DMS 273 treated with DMSO at 0.1 percent for 48 hours (cell line): ENCODE measurements around the gene SLC46A1.
"Not testable (repeated sequence)": the region's sequence is repeated elsewhere in the genome, so short reads cannot be mapped to it uniquely, and the experiment has no call there.

ENCODE experiments used
- DNase-seq: peaks from one replicate; lab custom pipeline; 2025; lab: John Stamatoyannopoulos, UW

SLC46A1 gene

GRCh38 chr17:28405632-28406472 is at the start of gene SLC46A1:
SLC46A1 (minus strand) TSS chr17:28406212; CDS start chr17:28406114, 98 bp downstream.
- peak; percentile 41 for DNase-seq

DNA sequence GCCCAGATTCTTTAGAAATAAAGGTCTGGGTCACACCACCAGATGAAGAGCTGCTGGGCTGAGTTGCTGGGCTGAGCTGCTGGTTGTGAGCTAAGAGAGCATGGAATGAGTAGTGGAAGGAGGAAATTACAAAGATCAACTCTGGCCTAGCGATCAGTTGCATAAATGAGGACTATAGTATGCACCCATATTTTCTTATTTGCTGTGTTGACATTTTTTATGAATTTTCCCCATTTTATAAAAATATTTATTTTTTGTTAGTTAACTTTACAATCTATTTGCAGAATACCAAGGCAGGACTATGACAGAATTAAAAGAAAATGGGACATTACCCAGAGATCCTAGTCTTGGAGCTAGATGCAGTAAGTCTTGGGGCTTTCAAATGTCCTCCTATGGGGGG is 43.8 kb upstream of the SLC46A1 start:
- no peak for DNase-seq

- DNase-seq: no peak
Observed at GRCh38 chr17:28447396-28447760, 41.4 kb upstream of the SLC46A1 start.

DNA sequence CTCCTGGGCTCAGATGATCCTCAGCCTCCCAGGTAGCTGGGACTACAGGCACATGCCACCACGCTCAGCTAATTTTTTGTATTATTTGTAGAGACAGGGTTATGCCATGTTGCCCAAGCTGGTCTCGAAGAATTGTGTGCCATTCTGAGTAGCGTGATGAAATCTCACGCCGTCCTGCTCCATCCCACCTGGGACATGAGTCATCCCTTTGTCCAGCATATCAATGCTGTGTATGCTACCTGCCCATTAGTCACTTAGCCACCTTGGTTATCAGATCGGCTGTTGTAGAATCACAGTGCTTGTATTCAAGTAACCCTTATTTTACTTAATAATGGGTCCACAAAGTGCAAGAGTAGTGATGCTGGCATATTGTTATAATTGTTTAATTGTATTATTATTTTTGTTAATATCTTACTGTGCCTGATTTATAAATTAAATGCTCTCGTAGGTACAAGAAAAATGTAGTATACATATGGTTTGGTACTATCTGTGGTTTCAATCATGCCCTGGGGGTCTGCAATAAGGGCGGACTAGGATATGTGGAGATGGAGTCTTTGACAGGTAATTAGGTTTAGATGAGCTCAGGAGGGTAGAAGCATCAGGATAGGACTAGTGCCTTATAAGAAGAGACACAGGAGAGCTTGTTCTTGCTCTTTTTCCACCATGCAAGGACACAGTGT is 40.8 kb upstream of the SLC46A1 start:
- no peak for DNase-seq

DNA sequence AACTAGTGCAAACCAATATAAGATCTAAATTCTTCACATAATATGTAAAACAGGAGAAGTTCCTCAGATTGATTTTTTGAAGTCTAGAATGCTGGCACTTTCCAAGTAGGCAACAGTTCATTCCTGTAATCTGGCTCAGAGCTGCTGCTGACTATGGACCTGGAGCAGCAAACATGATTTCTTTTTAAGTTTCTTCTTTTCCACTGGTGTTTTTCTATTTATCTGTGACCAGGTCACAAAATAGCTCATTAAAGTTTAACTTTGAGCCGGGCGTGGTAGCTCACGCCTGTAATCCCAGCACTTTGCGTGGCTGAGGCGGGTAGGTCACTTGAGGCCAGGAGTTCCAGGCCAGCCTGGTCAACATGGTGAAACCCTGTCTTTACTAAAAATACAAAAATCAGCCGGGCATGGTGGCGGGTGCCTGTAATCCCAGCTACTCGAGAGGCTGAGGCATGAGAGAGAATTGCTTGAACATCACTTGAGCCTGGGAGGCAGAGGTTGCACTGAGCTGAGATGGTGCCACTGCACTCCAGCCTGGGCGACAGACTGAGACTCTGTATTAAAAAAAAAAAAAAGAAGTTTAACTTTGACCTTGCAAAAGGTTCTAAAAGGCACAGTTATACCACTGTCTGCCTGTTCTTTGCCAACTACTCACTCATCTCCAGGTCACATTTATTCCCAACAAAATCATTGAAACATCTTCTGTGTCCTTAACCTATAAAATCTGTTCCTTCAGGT is 38.1 kb upstream of the SLC46A1 start:
- no peak for DNase-seq

GRCh38 chr17:28434326-28434725 is 28.3 kb upstream of the SLC46A1 start:
- DNase-seq: not testable (repeated sequence)

DNA sequence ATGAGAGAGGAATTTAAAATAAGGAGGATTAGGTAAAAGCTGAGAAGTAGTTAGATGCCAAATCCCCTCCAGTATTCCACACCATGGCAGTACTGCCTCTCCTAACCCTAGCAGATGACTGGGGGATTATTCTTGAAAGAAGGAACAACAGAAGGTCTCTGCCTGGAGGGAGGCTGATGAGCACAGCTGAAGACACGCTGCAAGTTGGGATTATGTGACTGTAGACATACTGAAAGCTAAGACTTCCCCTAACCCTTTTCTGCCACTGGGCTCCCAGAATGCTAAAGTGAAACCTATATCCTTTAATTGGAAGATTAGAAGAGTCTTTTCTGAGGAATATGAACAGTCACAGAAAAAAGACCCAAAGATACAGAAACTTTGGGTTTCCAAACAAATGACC is 27.7 kb upstream of the SLC46A1 start:
- DNase-seq: no peak

DNA sequence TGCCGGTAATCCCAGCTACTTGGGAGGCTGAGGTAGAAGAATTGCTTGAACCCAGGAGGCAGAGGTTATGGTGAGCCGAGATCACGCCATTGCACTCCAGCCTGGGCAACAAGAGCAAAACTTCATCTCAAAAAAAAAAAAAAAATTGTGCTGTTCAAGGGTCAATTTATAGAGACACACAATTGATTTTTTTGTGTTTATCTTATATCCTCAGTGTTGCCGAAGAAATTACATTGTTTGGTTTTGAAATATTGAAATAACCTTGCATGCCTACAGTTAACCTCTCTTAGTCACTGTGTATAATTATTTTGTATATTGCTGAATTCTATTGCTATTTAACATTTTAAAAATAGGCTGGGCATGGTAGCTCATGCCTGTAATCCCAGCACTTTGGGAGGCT is 22.0 kb upstream of the SLC46A1 start:
- not testable (repeated sequence) for DNase-seq

DNA sequence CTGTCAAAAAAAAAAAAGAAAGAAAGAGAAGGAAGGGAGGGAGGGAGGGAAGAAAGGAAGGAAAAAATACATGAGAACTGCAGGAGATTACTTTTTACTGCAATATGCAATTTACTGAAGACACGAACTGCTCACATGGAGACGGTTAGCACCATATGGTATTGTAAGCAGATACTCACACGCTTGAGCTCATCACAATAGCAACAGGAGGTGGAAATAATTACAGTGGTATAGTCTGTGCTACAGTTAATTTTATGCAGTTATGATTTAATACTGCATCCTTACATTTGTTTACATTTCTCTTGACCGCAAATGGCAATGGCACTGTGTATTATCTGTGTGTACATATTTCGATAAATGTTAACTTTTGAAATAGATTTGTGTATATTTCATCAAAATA is 21.4 kb upstream of the SLC46A1 start:
- peak; percentile 93 for DNase-seq

- peak; percentile 36 for DNase-seq
Observed at GRCh38 chr17:28426081-28426519, 20.1 kb upstream of the SLC46A1 start.

DNA sequence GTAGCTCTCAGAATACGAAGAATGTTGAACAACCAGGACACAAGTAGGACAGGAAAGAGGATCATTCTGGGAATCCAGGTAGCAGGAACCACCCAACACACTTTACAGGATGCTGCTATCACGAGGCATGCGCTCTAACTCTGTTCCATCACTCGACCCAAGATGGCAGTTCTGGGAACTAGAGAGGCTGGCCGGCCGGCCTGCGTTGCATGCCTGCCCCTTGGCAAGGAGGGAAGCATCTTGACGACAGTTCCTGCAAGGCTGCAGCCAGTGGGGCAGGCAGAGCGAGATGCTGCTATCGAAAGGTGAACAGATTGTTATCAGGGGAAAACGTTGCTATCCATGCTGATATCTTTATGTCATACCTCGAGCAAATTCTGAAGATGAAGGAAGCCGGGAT is 19.2 kb upstream of the SLC46A1 start:
- no peak for DNase-seq

DNA sequence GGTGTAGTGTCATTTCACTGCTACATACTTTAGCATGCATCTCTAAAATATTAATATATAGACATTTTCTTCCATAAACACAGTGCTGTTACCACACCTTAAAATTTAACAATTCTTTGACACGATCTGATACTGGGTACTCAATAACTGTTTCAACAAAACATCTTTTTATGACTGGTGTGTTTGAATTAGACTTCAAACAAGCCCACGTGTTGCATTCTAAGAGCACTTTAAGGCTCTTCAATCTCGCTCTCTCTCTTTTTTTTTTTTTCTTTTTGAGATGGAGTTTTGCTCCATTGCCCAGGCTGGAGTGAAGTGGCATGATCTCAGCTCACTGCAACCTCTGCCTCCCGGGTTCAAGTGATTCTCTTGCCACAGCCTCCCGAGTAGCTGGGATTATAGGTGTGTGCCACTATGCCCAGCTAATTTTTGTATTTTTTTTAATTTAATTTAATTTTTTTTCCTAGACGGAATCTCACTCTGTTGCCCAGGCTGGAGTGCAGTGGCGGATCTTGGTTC is 15.8 kb upstream of the SLC46A1 start:
- no peak for DNase-seq

DNA sequence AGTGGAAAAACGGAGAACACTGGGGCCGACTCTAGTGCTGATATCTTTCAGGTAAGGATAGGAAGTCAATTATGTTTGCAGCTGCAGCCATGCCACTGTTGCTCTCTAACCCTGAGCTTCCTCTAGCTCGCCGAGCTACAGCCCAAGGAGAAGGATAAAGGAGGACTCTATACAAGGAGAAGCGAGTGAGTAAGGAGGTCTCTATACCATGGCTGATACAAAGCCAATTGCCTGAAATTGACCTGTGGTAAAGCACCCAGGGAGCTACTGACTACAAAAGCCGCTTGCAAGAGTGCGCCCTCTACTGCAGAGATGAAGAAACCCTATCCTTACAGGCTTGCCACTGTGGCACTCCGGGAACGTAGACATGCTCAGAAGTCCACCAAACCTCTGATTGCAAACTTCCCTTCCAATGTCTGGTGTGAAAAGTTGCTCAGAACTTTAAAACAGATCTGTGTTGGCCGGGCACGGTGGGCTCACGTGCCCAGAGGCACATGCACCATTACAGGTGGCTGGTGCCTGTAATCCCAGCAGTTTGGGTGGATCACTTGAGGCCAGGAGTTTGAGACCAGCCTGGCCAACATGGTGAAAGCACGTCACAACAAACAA is 10.8 kb upstream of the SLC46A1 start:
- DNase-seq: peak; percentile 71

DNA sequence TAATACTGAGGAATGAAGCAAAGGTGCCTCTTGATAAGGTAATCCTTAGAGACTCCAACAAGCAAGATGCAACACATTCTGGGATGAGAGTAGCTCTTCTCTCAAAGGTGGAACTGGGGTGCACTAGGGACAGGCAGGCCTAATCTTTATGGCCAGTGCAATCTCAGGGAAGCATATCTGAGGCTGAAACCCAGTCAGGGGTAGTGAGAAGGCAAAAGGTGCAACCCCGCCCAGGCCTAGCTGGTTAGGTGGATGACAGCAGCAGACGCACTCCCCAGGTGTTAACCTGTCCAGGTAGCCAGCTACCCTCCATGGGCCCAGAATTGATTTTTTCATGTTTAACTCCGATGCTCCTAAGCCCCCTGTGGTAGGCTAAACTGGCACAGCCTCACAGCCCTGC is 9.9 kb upstream of the SLC46A1 start:
- no peak for DNase-seq

- DNase-seq: no peak
Observed at GRCh38 chr17:28413804-28414203, 7.8 kb upstream of the SLC46A1 start.

DNA sequence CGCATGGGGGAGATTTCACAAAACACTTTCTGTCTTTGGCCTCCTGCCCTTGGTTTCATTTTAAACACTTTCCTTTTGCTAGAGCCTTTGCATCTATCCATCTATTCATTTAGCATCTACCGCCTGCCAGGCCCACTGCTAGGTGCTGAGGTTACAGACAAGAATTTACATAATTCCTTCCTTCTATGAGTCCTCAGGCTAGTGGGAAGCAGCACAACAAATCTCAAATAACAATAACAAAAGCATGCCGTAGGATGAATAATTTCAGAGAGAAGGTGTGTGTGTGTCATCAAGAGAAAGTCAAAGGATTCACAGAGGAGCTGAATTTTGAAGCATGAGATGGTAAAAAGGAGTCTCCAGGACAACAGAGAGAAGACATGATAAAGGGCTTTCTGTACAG is 6.1 kb upstream of the SLC46A1 start:
- no peak for DNase-seq

- no peak for DNase-seq
Observed at GRCh38 chr17:28407974-28408306, 1.9 kb upstream of the SLC46A1 start.

- peak; percentile 80 for DNase-seq
Observed at GRCh38 chr17:28407130-28407973, 1.3 kb upstream of the SLC46A1 start.

DNA sequence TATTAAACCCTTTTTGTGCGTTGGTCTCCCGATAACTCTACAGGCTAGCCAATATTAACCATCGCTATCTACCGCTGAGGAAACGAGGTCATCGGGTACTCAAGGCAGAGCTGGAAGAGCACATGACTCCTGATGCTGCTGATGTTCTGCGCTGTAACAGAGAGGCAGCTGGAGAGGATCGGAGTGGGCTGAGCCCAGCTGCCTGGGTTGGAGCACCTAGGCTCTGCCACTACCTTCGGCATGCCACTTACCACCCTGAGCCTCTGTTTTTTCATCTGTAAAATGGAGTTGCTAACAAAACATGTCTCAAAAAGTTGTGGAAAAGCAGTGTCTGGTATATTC is 432 bp upstream of the SLC46A1 start:
- DNase-seq: no peak

- no peak for DNase-seq
Observed at GRCh38 chr17:28404812-28405570, 1.0 kb downstream of the SLC46A1 start.

DNA sequence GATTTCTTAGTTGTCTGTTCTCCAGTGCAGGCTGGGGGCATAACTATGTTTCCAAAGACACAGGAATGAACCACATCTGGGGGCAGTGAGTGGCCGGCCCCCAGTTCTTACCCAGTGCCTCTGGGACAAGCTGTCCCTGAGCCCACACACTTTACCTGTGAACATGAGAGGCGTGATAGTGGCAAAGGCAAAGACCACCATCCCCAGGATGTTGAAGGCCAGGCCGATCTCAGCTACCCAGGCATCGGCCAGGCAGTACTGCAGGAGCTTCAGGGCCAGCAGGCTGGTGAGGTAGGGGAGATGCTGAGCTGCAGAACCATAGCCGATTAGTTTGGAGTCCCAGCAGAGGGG is 1.6 kb downstream of the SLC46A1 start:
- no peak for DNase-seq
